HCT116 (cell line): ENCODE measurements around the gene HCRT.

Source experiments
- CEBPB ChIP-seq: IDR thresholded peaks from 2 replicates; pipeline ENCODE4 v1.6.1; 2012; ENCODE audit warnings: low read depth
- POLR2A ChIP-seq: IDR thresholded peaks from 2 replicates; pipeline ENCODE4 v1.7.0; 2011; ENCODE audit warnings: borderline replicate concordance; ENCODE audit not compliant: insufficient read depth, insufficient read length; ENCODE audit errors: extremely low read depth
- POLR2AphosphoS5 ChIP-seq: IDR thresholded peaks from 2 replicates; pipeline ENCODE4 v1.6.1; 2011; ENCODE audit warnings: mild to moderate bottlenecking, low read depth, low read length, moderate library complexity
- SIN3A ChIP-seq: IDR thresholded peaks from 2 replicates; pipeline ENCODE4 v1.6.1; 2012; ENCODE audit warnings: low read depth
- TCF7L2 ChIP-seq: IDR thresholded peaks from 2 replicates; pipeline ENCODE4 v1.7.0; 2011; ENCODE audit warnings: borderline replicate concordance, inconsistent platforms; ENCODE audit not compliant: insufficient read depth, insufficient read length; ENCODE audit errors: extremely low read depth
- TF ChIP-seq, protein P1 (sequence below), 3 experiments: fragments of 200-600 bp in 1 of 3; sonication (generic) in 1 of 3; IDR thresholded peaks in 2 of 3; conservative IDR thresholded peaks in 1 of 3; 2 replicates each; pipeline ENCODE4 v1.5.1; 2012 to 2017; ENCODE audit warnings: low read depth in 2 of 3, low read length in 2 of 3, antibody characterized with exemption in 1 of 3, borderline replicate concordance in 1 of 3, control low read depth in 1 of 3, mild to moderate bottlenecking in 1 of 3, mixed read lengths in 1 of 3, mixed run types in 1 of 3, moderate library complexity in 1 of 3; ENCODE audit not compliant: insufficient read depth in 1 of 3

DNA sequence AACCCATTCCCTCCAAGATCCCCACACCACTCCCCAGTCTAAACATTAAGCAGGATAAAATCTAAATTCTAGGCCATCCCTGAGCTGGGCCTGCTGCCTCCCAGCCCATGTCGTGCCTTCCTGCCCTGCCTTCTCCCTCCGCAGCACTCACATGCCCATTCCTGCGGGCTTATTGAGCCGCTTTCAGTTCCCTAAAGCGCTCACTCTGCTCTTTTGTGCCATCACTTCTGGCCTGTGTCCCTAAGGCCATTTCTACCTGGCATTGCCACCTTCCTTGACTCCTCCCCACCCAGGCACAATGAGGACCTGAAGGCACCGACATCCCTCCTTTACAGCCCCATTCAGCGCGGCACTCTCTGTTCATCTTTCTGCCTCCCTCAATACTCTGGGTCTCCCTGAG lies 17.4 kb downstream of the HCRT start:
- no peak for TF ChIP-seq POLR2A
- TF ChIP-seq, protein P1, sequence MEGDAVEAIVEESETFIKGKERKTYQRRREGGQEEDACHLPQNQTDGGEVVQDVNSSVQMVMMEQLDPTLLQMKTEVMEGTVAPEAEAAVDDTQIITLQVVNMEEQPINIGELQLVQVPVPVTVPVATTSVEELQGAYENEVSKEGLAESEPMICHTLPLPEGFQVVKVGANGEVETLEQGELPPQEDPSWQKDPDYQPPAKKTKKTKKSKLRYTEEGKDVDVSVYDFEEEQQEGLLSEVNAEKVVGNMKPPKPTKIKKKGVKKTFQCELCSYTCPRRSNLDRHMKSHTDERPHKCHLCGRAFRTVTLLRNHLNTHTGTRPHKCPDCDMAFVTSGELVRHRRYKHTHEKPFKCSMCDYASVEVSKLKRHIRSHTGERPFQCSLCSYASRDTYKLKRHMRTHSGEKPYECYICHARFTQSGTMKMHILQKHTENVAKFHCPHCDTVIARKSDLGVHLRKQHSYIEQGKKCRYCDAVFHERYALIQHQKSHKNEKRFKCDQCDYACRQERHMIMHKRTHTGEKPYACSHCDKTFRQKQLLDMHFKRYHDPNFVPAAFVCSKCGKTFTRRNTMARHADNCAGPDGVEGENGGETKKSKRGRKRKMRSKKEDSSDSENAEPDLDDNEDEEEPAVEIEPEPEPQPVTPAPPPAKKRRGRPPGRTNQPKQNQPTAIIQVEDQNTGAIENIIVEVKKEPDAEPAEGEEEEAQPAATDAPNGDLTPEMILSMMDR (IDR thresholded peaks at IDR 0.05 in 2 of 3, conservative IDR thresholded peaks at IDR 0.05 in 1 of 3; ENCODE audit: borderline replicate concordance in 1 of 3, insufficient read depth in 1 of 3, low read depth in 2 of 3, low read length in 2 of 3) = no peak
- TF ChIP-seq TCF7L2 = no peak
- no peak for TF ChIP-seq POLR2AphosphoS5
- TF ChIP-seq CEBPB = no peak
- no peak for TF ChIP-seq SIN3A
